SU-DHL-6 (cell line): Measurements from ENCODE around the gene DENND6B.
A peak's percentile ranks its signal among the peaks of the same experiment; 100 is the strongest.

Experiments
- H2AFZ ChIP-seq: fragments of 200-600 bp; sonication (generic); 2 replicates; pipeline ENCODE4 v1.6.1; 2014; ENCODE audit warnings: low read depth, mild to moderate bottlenecking, moderate library complexity, mixed read lengths, antibody characterized with exemption, low read length; ENCODE audit not compliant: severe bottlenecking
- H3F3A ChIP-seq: fragments of 200-600 bp; shearing (Covaris generic); 2 replicates; pipeline ENCODE4 v1.6.0; 2016; ENCODE audit warnings: antibody characterized with exemption, mild to moderate bottlenecking; ENCODE audit not compliant: insufficient read depth
- H3K27ac ChIP-seq: fragments of 200-600 bp; sonication (generic); 2 replicates; pipeline ENCODE4 v1.5.1; 2016; ENCODE audit warnings: low read depth, mild to moderate bottlenecking, low read length, moderate library complexity, mixed read lengths
- H3K27me3 ChIP-seq: fragments of 200-600 bp; sonication (generic), shearing (Covaris generic); 2 replicates; pipeline ENCODE4 v1.6.0; 2014; ENCODE audit warnings: mild to moderate bottlenecking, low read length
- H3K36me3 ChIP-seq: fragments of 200-600 bp; sonication (generic); 2 replicates; pipeline ENCODE4 v1.6.1; 2014; ENCODE audit warnings: mild to moderate bottlenecking, low read length, mixed read lengths
- H3K4me2 ChIP-seq: fragments of 300-600, 200-600 bp; shearing (Covaris generic), sonication (generic); 2 replicates; pipeline ENCODE4 v1.6.0; 2014; ENCODE audit warnings: low read length, low read depth, mild to moderate bottlenecking; ENCODE audit not compliant: poor library complexity, severe bottlenecking
- H3K4me3 ChIP-seq: fragments of 200-600 bp; sonication (generic); 2 replicates; pipeline ENCODE4 v1.5.1; 2014; ENCODE audit warnings: antibody characterized with exemption, low read length, mild to moderate bottlenecking, mixed read lengths; ENCODE audit not compliant: insufficient read depth, poor library complexity, severe bottlenecking
- H3K79me2 ChIP-seq: fragments of 200-600 bp; sonication (generic); 2 replicates; pipeline ENCODE4 v1.6.1; 2014; ENCODE audit warnings: mild to moderate bottlenecking, low read length, moderate library complexity; ENCODE audit not compliant: insufficient read depth
- H3K9ac ChIP-seq: fragments of 200-600 bp; sonication (generic); 2 replicates; pipeline ENCODE4 v1.7.0; 2014; ENCODE audit warnings: mild to moderate bottlenecking, low read length
- H3K9me2 ChIP-seq: fragments of 200-600 bp; sonication (generic); replicated peaks from 2 replicates; pipeline ENCODE4 v1.6.1; 2014; ENCODE audit warnings: low read length; ENCODE audit not compliant: insufficient read depth
- H3K9me3 ChIP-seq: fragments of 200-600 bp; sonication (generic); 2 replicates; pipeline ENCODE4 v1.6.1; 2014; ENCODE audit warnings: low read length, mixed read lengths; ENCODE audit not compliant: insufficient read depth
- H4K20me1 ChIP-seq: fragments of 200-600 bp; sonication (generic); 2 replicates; pipeline ENCODE4 v1.6.1; 2014; ENCODE audit warnings: low read depth, mild to moderate bottlenecking, antibody characterized with exemption, low read length, moderate library complexity, mixed read lengths
- EZH2phosphoT487 ChIP-seq: fragments of 200-600 bp; sonication (generic), shearing (Covaris generic); conservative IDR thresholded peaks from 2 replicates; pipeline ENCODE4 v1.6.1; 2018; ENCODE audit warnings: mild to moderate bottlenecking, antibody characterized with exemption, low read length, moderate library complexity, mixed read lengths
- TF ChIP-seq, protein P1 (sequence below): fragments of 200-600 bp; sonication (generic); IDR thresholded peaks from one replicate; pipeline ENCODE4 v1.5.1; 2017; ENCODE audit warnings: antibody characterized with exemption, mild to moderate bottlenecking, low read length, moderate library complexity; ENCODE audit not compliant: insufficient read depth, poor library complexity, severe bottlenecking

The DENND6B gene

DNA sequence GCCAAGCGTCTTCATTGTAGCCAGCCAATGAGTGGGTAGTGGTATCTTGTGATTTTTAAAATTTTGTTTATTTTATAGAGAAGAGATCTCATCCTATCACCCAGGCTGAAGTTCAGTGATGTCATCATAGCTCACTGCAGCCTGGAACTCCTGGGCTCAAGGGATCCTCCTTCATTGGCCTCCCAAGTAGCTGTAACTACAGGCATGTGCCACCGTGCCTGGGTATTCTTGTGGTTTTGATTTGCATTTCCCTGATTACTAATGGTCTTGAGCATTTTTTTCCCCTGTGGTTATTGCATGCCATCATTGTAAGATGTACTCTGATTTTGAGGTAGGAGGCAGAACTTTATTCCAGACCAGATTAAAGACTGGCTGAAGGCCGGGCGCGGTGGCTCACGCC lies 2.4 kb upstream of the DENND6B start:
- Histone ChIP-seq H3F3A (peaks cover 44% of the 10 kb centered on the region), H3K27ac (peak overlapping the region; percentile 20; the same call in 1 of the 2 replicates), H3K9me2 (no peaks in the 10 kb centered on the region), H3K36me3 (no peaks in the 10 kb centered on the region), H3K9ac (no peak overlapping the region), H3K4me2 (no peak overlapping the region), H4K20me1 (no peaks in the 10 kb centered on the region), H2AFZ (no peak overlapping the region), H3K27me3 (no peaks in the 10 kb centered on the region), H3K4me3 (no peak overlapping the region), H3K79me2 (peaks cover 10% of the 10 kb centered on the region; the same call in 1 of the 2 replicates), H3K9me3 (no peaks in the 10 kb centered on the region)
- TF ChIP-seq, protein P1, sequence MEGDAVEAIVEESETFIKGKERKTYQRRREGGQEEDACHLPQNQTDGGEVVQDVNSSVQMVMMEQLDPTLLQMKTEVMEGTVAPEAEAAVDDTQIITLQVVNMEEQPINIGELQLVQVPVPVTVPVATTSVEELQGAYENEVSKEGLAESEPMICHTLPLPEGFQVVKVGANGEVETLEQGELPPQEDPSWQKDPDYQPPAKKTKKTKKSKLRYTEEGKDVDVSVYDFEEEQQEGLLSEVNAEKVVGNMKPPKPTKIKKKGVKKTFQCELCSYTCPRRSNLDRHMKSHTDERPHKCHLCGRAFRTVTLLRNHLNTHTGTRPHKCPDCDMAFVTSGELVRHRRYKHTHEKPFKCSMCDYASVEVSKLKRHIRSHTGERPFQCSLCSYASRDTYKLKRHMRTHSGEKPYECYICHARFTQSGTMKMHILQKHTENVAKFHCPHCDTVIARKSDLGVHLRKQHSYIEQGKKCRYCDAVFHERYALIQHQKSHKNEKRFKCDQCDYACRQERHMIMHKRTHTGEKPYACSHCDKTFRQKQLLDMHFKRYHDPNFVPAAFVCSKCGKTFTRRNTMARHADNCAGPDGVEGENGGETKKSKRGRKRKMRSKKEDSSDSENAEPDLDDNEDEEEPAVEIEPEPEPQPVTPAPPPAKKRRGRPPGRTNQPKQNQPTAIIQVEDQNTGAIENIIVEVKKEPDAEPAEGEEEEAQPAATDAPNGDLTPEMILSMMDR, result no peak
- no peak for TF ChIP-seq EZH2phosphoT487

DNA sequence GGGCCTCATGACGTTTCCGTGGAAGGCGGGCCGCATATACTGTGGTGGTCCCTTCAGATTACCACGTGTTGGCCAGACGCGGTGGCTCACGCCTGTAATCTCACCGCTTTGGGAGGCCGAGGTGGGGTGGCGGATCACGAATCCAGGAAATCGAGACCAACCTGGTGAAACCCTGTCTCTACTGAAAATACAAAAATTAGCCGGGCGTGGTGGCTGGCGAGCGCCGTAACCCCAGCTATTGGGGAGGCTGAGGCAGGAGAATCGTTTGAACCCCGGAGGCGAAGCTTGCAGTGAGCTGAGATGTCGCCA lies 853 bp upstream of the DENND6B start:
- H3K79me2 ChIP-seq, result peaks cover 10% of the 10 kb centered on the region; the same call in 1 of the 2 replicates
- peaks cover 28% of the 10 kb centered on the region for H3F3A ChIP-seq
- H2AFZ ChIP-seq, result no peak overlapping the region
- H3K4me3 ChIP-seq, result no peak overlapping the region
- no peaks in the 10 kb centered on the region for H3K9me3 ChIP-seq
- no peaks in the 10 kb centered on the region for H3K9me2 ChIP-seq
- TF ChIP-seq, protein P1, result no peak
- no peak for TF ChIP-seq EZH2phosphoT487
- H3K36me3 ChIP-seq, result no peaks in the 10 kb centered on the region
- peak overlapping the region; percentile 49 for H3K4me2 ChIP-seq
- no peaks in the 10 kb centered on the region for H3K27me3 ChIP-seq
- H3K9ac ChIP-seq, result peak overlapping the region; percentile 62; the same call in 1 of the 2 replicates
- H4K20me1 ChIP-seq, result no peaks in the 10 kb centered on the region
- no peak overlapping the region for H3K27ac ChIP-seq

- Histone ChIP-seq H3K9ac (peak overlapping the region; percentile 62; the same call in 1 of the 2 replicates), H4K20me1 (no peaks in the 10 kb centered on the region), H3F3A (peaks cover 20% of the 10 kb centered on the region), H3K9me3 (no peaks in the 10 kb centered on the region), H3K4me3 (peak overlapping the region; percentile 39), H3K27me3 (no peaks in the 10 kb centered on the region), H3K4me2 (peak overlapping the region; percentile 52), H3K27ac (no peak overlapping the region), H2AFZ (no peak overlapping the region), H3K79me2 (peaks cover 4% of the 10 kb centered on the region; the same call in 1 of the 2 replicates), H3K9me2 (no peaks in the 10 kb centered on the region), H3K36me3 (no peaks in the 10 kb centered on the region)
- TF ChIP-seq, protein P1, result no peak
- TF ChIP-seq EZH2phosphoT487, result no peak
Observed at GRCh38 chr22:50326225-50326955, 422 bp downstream of the DENND6B start.
